Activated naive CD4-positive, alpha-beta T cell (primary cell): ENCODE results near the gene NAP1L4.
A peak's percentile ranks its signal among the peaks of the same experiment; 100 is the strongest.

ENCODE experiments used
- DNase-seq, 4 experiments: peaks; one replicate each; lab custom pipeline; 2025; lab: John Stamatoyannopoulos, UW

Gene NAP1L4

GRCh38 chr11:2904153-2905052 is 87.7 kb downstream of the NAP1L4 start:
- no peak for DNase-seq

DNA sequence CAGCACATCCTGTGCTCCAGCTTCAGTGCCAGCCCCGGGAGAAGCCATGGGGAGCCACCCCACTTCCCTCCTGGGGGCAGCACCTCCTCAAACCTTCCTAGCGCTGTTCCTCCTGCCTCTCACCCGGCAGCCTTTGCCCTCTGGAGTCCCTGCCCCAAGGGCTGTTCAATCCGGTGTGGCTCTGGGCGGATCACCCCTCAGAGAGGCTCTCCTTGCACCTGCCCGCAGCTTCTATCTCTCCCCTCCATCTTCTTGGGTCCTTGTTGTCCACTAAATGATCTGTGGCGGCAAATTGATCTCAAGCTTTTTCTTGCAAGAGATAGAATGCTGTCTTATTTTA is 88.5 kb downstream of the NAP1L4 start:
- no peak for DNase-seq

GRCh38 chr11:2902784-2903671 is 89.1 kb downstream of the NAP1L4 start:
- DNase-seq: no peak

- DNase-seq: peak; percentile 65 to 83 (median 71)
Measured at GRCh38 chr11:2901854-2902783, 90.0 kb downstream of the NAP1L4 start.

- no peak for DNase-seq
Measured at GRCh38 chr11:2901196-2901796, 90.8 kb downstream of the NAP1L4 start.

GRCh38 chr11:2899080-2899783 is 92.9 kb downstream of the NAP1L4 start:
- no peak for DNase-seq

- peak in 2 of 4 experiments; percentile 36 to 39 for DNase-seq
Measured at GRCh38 chr11:2898366-2899079, 93.6 kb downstream of the NAP1L4 start.

- DNase-seq: no peak
Measured at GRCh38 chr11:2897048-2897447, 95.1 kb downstream of the NAP1L4 start.

GRCh38 chr11:2896047-2896446 is 96.1 kb downstream of the NAP1L4 start:
- no peak for DNase-seq
